IMR-90 (cell line): ENCODE measurements around the gene DDHD1. TPM values are rescaled to one million over a fixed set of nuclear protein-coding genes. Genes with fewer than 3 reads are reported as not detected.

Experiments
- ATAC-seq: fragments of 200-7000 bp; cut with Tn5 transposase; 2 replicates; pipeline ENCODE4 v1.9.1; 2020; ENCODE audit warnings: low read depth, mild to moderate bottlenecking, moderate library complexity
- BruUV-seq: library from RNA; stranded (reverse); fragments of 400-500 nt; replicated peaks from 2 replicates; lab custom pipeline; 2021; lab: Mats Ljungman, UMichigan
- CTCF ChIA-PET: fragments of 300-600 bp; formaldehyde crosslinking; extraction: SDS; loops from one replicate; lab custom pipeline; 2021; ENCODE audit warnings: antibody characterized with exemption; lab: Yijun Ruan, JAX
- POLR2A ChIA-PET: fragments of 300-600 bp; sonication (Branson Sonifier 250); formaldehyde crosslinking; loops from one replicate; lab custom pipeline; 2022; ENCODE audit warnings: antibody characterized with exemption; ENCODE audit not compliant: unreplicated experiment; lab: Charles Lee
- DNase-seq: peaks from one replicate; pipeline ENCODE4 v3.0.0; 2013
- H2AFZ ChIP-seq: replicated peaks from 2 replicates; pipeline ENCODE3; 2013; ENCODE audit warnings: low read length, mild to moderate bottlenecking; ENCODE audit not compliant: poor library complexity
- H2AK5ac ChIP-seq: 2 replicates; pipeline ENCODE4 v1.6.1; 2013; ENCODE audit warnings: low read depth, low read length, inconsistent platforms
- H2AK9ac ChIP-seq: replicated peaks from 2 replicates; pipeline ENCODE3; 2013; ENCODE audit warnings: mild to moderate bottlenecking, low read depth, low read length, moderate library complexity; ENCODE audit not compliant: poor library complexity
- H2BK120ac ChIP-seq: 2 replicates; pipeline ENCODE4 v1.6.1; 2013; ENCODE audit warnings: low read depth, low read length, inconsistent platforms
- H2BK15ac ChIP-seq: 3 replicates; pipeline ENCODE4 v1.6.1; 2013; ENCODE audit warnings: low read depth, low read length, inconsistent platforms
- H2BK20ac ChIP-seq: 2 replicates; pipeline ENCODE4 v1.6.1; 2013; ENCODE audit warnings: low read depth, mild to moderate bottlenecking, inconsistent platforms, low read length, moderate library complexity
- H2BK5ac ChIP-seq: 2 replicates; pipeline ENCODE4 v1.6.1; 2013; ENCODE audit warnings: mild to moderate bottlenecking, low read depth, low read length, inconsistent platforms; ENCODE audit not compliant: poor library complexity, severe bottlenecking
- H3K14ac ChIP-seq: replicated peaks from 2 replicates; pipeline ENCODE4 v1.6.1; 2013; ENCODE audit warnings: low read depth, low read length, inconsistent platforms
- H3K18ac ChIP-seq: 2 replicates; pipeline ENCODE4 v1.6.1; 2013; ENCODE audit warnings: low read depth, low read length, control low read depth
- H3K23ac ChIP-seq: 2 replicates; pipeline ENCODE4 v1.6.1; 2013; ENCODE audit warnings: low read depth, low read length, inconsistent platforms
- H3K27ac ChIP-seq: 2 replicates; pipeline ENCODE4 v1.5.1; 2013; ENCODE audit warnings: mild to moderate bottlenecking, control low read depth, low read length; ENCODE audit not compliant: insufficient read depth
- H3K27me3 ChIP-seq: 2 replicates; pipeline ENCODE4 v1.6.1; 2013; ENCODE audit warnings: low read length; ENCODE audit not compliant: control insufficient read depth, insufficient read depth
- H3K36me3 ChIP-seq: 2 replicates; pipeline ENCODE4 v1.6.1; 2013; ENCODE audit warnings: low read length, mixed read lengths; ENCODE audit not compliant: control insufficient read depth, insufficient read depth
- H3K4ac ChIP-seq: 2 replicates; pipeline ENCODE4 v1.6.1; 2013; ENCODE audit warnings: low read depth, low read length, inconsistent platforms
- H3K4me1 ChIP-seq: 2 replicates; pipeline ENCODE4 v1.6.1; 2013; ENCODE audit warnings: low read length, mixed read lengths; ENCODE audit not compliant: control insufficient read depth, insufficient read depth
- H3K4me2 ChIP-seq: 2 replicates; pipeline ENCODE4 v1.6.1; 2013; ENCODE audit warnings: low read depth, mild to moderate bottlenecking, control low read depth, low read length, moderate library complexity
- H3K4me3 ChIP-seq: 2 replicates; pipeline ENCODE4 v1.5.1; 2013; ENCODE audit warnings: low read depth, mild to moderate bottlenecking, control low read depth, low read length, moderate library complexity; ENCODE audit not compliant: insufficient read depth
- H3K56ac ChIP-seq: 2 replicates; pipeline ENCODE4 v1.6.1; 2013; ENCODE audit warnings: low read length, inconsistent platforms; ENCODE audit not compliant: insufficient read depth; ENCODE audit errors: extremely low read depth
- H3K79me1 ChIP-seq, 2 experiments: 2 replicates each; pipeline ENCODE4 v1.6.1; 2013; ENCODE audit warnings: low read length in 2 of 2, inconsistent platforms in 1 of 2, low read depth in 1 of 2
- H3K9ac ChIP-seq: 2 replicates; pipeline ENCODE4 v1.6.1; 2013; ENCODE audit warnings: low read depth, low read length, control low read depth
- H3K9me1 ChIP-seq: 2 replicates; pipeline ENCODE4 v1.6.1; 2013; ENCODE audit warnings: low read length, inconsistent platforms; ENCODE audit not compliant: insufficient read depth
- H3K9me3 ChIP-seq: 2 replicates; pipeline ENCODE4 v1.6.1; 2013; ENCODE audit warnings: low read length; ENCODE audit not compliant: control insufficient read depth, insufficient read depth
- H4K20me1 ChIP-seq: 2 replicates; pipeline ENCODE4 v1.6.1; 2013; ENCODE audit warnings: low read length, inconsistent platforms; ENCODE audit not compliant: insufficient read depth
- H4K5ac ChIP-seq: 2 replicates; pipeline ENCODE4 v1.6.1; 2013; ENCODE audit warnings: mild to moderate bottlenecking, low read depth, low read length, control low read depth
- H4K8ac ChIP-seq, 2 experiments: 2 replicates each; pipeline ENCODE4 v1.6.1; 2013; ENCODE audit warnings: low read depth in 2 of 2, low read length in 2 of 2, control low read depth in 1 of 2, inconsistent platforms in 1 of 2
- H4K91ac ChIP-seq: 2 replicates; pipeline ENCODE4 v1.6.1; 2013; ENCODE audit warnings: low read depth, low read length, inconsistent platforms; ENCODE audit not compliant: insufficient read depth
- BHLHE40 ChIP-seq: fragments of 150-350 bp; IDR thresholded peaks from 2 replicates; pipeline ENCODE4 v1.6.1; 2016; ENCODE audit warnings: mild to moderate bottlenecking, low read depth, low read length
- CEBPB ChIP-seq: IDR thresholded peaks from 2 replicates; pipeline ENCODE4 v1.6.1; 2012; ENCODE audit warnings: low read depth, low read length, improper control_type of control experiment
- CHD1 ChIP-seq: IDR thresholded peaks from 2 replicates; pipeline ENCODE4 v1.6.1; 2012; ENCODE audit warnings: low read depth, low read length, improper control_type of control experiment
- MAFK ChIP-seq: IDR thresholded peaks from 2 replicates; pipeline ENCODE4 v1.6.1; 2012; ENCODE audit warnings: low read depth, low read length, improper control_type of control experiment
- MAZ ChIP-seq: IDR thresholded peaks from 2 replicates; pipeline ENCODE4 v1.6.1; 2012; ENCODE audit warnings: low read depth, mild to moderate bottlenecking, low read length, improper control_type of control experiment, moderate library complexity, borderline replicate concordance
- POLR2A ChIP-seq: IDR thresholded peaks from 2 replicates; pipeline ENCODE4 v1.6.1; 2012; ENCODE audit warnings: mild to moderate bottlenecking, low read depth, low read length
- RAD21 ChIP-seq: IDR thresholded peaks from 2 replicates; pipeline ENCODE4 v1.6.1; 2012; ENCODE audit warnings: low read length, improper control_type of control experiment
- RCOR1 ChIP-seq: IDR thresholded peaks from 2 replicates; pipeline ENCODE4 v1.6.1; 2012; ENCODE audit warnings: mild to moderate bottlenecking, low read length, improper control_type of control experiment; ENCODE audit not compliant: insufficient replicate concordance
- RFX5 ChIP-seq: IDR thresholded peaks from 2 replicates; pipeline ENCODE4 v1.8.0; 2012; ENCODE audit warnings: low read depth, mild to moderate bottlenecking, low read length, moderate library complexity
- SMC3 ChIP-seq: fragments of 150-350 bp; IDR thresholded peaks from 2 replicates; pipeline ENCODE4 v1.6.1; 2016; ENCODE audit warnings: low read depth, mild to moderate bottlenecking, antibody characterized with exemption, low read length, moderate library complexity
- WGBS, 2 experiments: methylation state at CpG; one replicate each; pipeline versions ENCODE4 v1.1.5 to v1.1.7; 2013; ENCODE audit warnings: missing lambda C conversion rate in 2 of 2; ENCODE audit not compliant: insufficient read length in 1 of 2; ENCODE audit errors: extremely low coverage in 2 of 2; 5-methylcytosine and 5-hydroxymethylcytosine counted together
- dilution Hi-C: fragments of 300-500 bp; cut with HindIII; formaldehyde crosslinking; loops from one replicate; pipeline ENCODE4 v1.14.3; 2018; ENCODE audit warnings: low sequenced_read_pairs; ENCODE audit not compliant: unreplicated experiment
- in situ Hi-C: fragments of 300-500 bp; cut with MboI; formaldehyde crosslinking; loops from 3 replicates; pipeline ENCODE4 v1.14.3; 2019; ENCODE audit warnings: low sequenced_read_pairs, inconsistent platforms, mixed read lengths
- intact Hi-C: fragments of 100-400 bp; cut with micrococcal nuclease; formaldehyde crosslinking; loops from 2 replicates; pipeline ENCODE4 v1.10.0; 2022
- polyA plus RNA-seq, 3 experiments: library from polyadenylated mRNA; depleted of rRNA; stranded (reverse); fragments of >200 nt; gene quantifications; 2 replicates each; pipeline ENCODE4 v1.2.3, GENCODE V29; 2012; ENCODE audit warnings: low replicate concordance in 1 of 3
- total RNA-seq: library from RNA; depleted of rRNA; stranded (reverse); fragments of >200 nt; gene quantifications from 2 replicates; pipeline ENCODE4 v1.2.3, GENCODE V29; 2012
- TF ChIP-seq, protein P1 (sequence below): conservative IDR thresholded peaks from 2 replicates; pipeline ENCODE4 v1.5.1; 2012; ENCODE audit warnings: mild to moderate bottlenecking, low read depth, low read length, improper control_type of control experiment
- TF ChIP-seq, protein P2 (sequence below): fragments of 150-350 bp; IDR thresholded peaks from 2 replicates; pipeline ENCODE4 v1.6.1; 2017; ENCODE audit warnings: mild to moderate bottlenecking, antibody characterized with exemption, low read length, low read depth

Gene DDHD1
- total and polyA plus RNA-seq, 2 of the 4 experiments (the other 2 are of a cell fraction): 4.5 to 9.0 TPM

DNA sequence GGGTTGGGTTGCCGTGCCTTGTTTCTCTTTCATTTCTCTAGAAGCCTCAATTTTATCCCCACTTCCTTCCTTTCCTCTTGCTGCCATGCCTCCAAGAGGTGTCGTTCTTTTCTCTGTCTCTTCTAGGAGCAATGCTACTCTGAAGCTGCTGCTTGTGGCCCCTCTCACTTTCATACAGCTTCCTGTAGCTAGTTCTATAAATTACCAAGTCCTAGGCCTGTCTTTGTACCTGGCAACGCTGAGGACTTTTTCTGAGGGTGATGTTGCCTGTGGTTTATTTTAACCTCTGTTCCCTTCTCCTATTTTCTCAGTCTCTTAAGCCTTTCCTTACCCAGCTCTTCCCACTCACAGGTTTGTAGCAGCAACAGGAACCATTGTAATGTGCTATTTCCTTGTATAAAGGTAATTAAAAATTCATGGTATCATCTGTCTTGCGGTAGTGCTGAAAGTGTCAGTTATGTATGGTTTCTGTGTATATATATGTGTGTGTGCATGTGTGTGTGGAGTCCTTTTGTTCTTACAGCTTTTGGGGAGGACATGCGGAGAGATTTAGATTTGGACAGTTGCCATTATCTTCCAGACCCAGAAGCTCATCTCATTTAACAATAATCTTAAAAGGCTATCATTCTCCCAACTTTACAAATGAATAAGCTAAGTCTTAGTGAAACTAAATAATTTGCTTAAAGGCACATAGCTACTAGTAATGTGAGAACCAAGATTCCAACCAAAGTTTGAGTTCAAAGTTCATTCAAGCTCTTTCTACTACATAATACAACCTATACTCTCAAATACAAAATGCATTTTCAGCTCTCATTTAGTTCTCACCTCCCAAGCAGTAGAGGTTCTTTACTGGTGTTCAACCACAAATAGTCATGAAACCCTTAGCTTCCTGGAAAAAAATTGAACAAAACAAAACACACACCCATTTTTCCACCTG lies 43.8 kb downstream of the DDHD1 start (continued):
- TF ChIP-seq MAZ (no peak), POLR2A (no peak)

DNA sequence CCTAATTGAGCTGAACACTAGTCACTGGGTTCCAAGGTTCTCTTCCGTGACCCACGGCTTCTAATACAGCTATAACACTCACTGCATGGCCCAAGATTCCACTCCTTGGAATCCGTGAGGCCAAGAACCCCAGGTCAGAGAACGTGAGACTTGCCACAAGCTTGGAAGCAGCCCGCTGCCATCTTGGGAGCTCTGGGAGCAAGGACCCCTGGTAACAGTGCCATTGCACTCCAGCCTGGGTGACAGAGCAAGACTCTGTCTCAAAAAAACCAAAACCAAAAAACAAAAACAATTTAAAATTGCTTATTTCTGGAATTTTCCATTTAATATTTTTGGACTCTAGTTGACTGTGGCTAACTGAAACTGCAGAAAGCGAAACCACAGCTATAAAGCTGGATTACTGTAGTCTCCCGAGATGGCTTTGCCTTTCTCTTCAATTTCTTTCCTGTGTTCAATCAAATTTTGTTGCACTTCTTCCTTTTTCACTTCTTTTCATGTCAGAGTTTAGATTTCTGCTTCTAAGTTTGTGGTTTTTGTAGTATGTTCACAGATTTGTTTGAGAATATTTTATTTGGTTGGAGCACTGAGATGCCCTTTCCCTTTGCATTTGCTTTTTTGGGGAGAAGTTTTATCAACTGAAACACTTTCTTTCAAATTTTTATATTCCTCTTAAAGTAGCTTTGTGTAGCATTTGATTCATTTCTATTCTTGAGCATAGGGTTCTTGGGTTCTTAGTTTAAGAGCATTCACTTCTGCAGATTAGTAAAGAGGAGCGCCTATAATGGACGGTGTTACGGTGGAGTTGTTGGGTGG lies 44.6 kb downstream of the DDHD1 start:
- H3K79me1 ChIP-seq: peaks cover 0 to 11% of the 10 kb centered on the region in 2 experiments; a peak in 1 of 4 replicates
- no peak overlapping the region for H2BK20ac ChIP-seq
- no peaks in the 10 kb centered on the region for H3K9me1 ChIP-seq
- WGBS, 2 experiments: no CpG with 5 or more reads among the region's 10 CpGs
- H3K4me3 ChIP-seq: no peak overlapping the region
- no peak overlapping the region for H3K14ac ChIP-seq
- no peak overlapping the region for H3K27ac ChIP-seq
- H3K4me2 ChIP-seq: no peak overlapping the region
- no peaks in the 10 kb centered on the region for H3K36me3 ChIP-seq
- no peak overlapping the region for H4K5ac ChIP-seq
- ATAC-seq (no peak), DNase-seq (no peak)
- no peak overlapping the region for H2AK5ac ChIP-seq
- no peak overlapping the region for H3K23ac ChIP-seq
- no peaks in the 10 kb centered on the region for H3K4me1 ChIP-seq
- ChIA-PET CTCF (interaction anchor here (1.4 kb wide), 1 partner anchor 17 kb away, joined by 3 read pairs; no protein-coding TSS in a partner anchor), POLR2A (no interaction called here)
- dilution Hi-C loops (no loop called here), in situ Hi-C loops (no loop called here), intact Hi-C loops (no loop called here)
- H4K91ac ChIP-seq: no peak overlapping the region
- no peak overlapping the region for H2AK9ac ChIP-seq
- H3K9me3 ChIP-seq: no peaks in the 10 kb centered on the region
- H2BK15ac ChIP-seq: no peak overlapping the region
- H4K20me1 ChIP-seq: no peaks in the 10 kb centered on the region
- no TSS peak for BruUV-seq
- no peak overlapping the region for H3K56ac ChIP-seq
- H2BK5ac ChIP-seq: no peak overlapping the region
- no peak overlapping the region for H4K8ac ChIP-seq
- H2AFZ ChIP-seq: no peak overlapping the region
- no peak overlapping the region for H3K4ac ChIP-seq
- H2BK120ac ChIP-seq: no peak overlapping the region
- no peaks in the 10 kb centered on the region for H3K27me3 ChIP-seq
- no peak overlapping the region for H3K18ac ChIP-seq
- H3K9ac ChIP-seq: no peak overlapping the region
- no peak for TF ChIP-seq RAD21
- TF ChIP-seq CEBPB: no peak
- no peak for TF ChIP-seq CHD1
- no peak for TF ChIP-seq RCOR1
- no peak for TF ChIP-seq SMC3
- TF ChIP-seq MAFK: no peak
- TF ChIP-seq, protein P1, sequence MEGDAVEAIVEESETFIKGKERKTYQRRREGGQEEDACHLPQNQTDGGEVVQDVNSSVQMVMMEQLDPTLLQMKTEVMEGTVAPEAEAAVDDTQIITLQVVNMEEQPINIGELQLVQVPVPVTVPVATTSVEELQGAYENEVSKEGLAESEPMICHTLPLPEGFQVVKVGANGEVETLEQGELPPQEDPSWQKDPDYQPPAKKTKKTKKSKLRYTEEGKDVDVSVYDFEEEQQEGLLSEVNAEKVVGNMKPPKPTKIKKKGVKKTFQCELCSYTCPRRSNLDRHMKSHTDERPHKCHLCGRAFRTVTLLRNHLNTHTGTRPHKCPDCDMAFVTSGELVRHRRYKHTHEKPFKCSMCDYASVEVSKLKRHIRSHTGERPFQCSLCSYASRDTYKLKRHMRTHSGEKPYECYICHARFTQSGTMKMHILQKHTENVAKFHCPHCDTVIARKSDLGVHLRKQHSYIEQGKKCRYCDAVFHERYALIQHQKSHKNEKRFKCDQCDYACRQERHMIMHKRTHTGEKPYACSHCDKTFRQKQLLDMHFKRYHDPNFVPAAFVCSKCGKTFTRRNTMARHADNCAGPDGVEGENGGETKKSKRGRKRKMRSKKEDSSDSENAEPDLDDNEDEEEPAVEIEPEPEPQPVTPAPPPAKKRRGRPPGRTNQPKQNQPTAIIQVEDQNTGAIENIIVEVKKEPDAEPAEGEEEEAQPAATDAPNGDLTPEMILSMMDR: no peak
- TF ChIP-seq BHLHE40: no peak
- TF ChIP-seq, protein P2, sequence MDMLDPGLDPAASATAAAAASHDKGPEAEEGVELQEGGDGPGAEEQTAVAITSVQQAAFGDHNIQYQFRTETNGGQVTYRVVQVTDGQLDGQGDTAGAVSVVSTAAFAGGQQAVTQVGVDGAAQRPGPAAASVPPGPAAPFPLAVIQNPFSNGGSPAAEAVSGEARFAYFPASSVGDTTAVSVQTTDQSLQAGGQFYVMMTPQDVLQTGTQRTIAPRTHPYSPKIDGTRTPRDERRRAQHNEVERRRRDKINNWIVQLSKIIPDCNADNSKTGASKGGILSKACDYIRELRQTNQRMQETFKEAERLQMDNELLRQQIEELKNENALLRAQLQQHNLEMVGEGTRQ: no peak
- TF ChIP-seq RFX5: no peak
